ENCODE results near the gene KLF6.

DNA sequence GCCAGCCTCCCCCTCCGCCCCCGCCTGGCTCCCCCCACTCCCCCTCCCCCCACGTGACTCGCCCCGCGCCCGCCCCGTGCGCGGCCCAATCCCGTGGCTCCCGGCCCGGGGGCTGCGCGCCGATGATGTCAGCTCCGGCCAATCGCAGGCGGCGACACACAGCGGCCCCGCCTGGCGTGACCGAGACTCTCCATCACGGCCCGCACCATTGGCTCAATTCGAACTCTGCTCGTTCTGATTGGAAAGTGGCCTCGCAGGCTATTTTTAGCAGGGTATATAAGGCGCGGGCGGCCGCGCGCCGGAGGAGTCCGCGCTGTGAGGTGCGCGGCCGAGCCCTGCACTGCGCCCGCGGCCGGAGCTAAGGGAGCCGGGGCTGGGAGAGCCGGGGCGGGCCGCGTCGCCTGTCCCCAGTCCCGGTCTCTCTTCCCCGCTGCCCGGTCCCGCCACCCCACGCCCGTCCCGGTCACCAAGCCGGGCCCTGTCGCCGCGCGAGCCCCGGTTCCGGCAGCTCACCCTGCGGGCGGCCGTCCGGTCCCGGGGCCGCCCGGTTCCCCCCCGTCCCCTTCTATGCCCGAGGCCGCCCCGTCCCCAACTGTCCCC lies 342 bp upstream of the KLF6 start:
- no peak for TF ChIP-seq ZNF707 (tag by site-specific recombination; IDR thresholded peaks at IDR 0.05)
- TF ChIP-seq, protein P1, sequence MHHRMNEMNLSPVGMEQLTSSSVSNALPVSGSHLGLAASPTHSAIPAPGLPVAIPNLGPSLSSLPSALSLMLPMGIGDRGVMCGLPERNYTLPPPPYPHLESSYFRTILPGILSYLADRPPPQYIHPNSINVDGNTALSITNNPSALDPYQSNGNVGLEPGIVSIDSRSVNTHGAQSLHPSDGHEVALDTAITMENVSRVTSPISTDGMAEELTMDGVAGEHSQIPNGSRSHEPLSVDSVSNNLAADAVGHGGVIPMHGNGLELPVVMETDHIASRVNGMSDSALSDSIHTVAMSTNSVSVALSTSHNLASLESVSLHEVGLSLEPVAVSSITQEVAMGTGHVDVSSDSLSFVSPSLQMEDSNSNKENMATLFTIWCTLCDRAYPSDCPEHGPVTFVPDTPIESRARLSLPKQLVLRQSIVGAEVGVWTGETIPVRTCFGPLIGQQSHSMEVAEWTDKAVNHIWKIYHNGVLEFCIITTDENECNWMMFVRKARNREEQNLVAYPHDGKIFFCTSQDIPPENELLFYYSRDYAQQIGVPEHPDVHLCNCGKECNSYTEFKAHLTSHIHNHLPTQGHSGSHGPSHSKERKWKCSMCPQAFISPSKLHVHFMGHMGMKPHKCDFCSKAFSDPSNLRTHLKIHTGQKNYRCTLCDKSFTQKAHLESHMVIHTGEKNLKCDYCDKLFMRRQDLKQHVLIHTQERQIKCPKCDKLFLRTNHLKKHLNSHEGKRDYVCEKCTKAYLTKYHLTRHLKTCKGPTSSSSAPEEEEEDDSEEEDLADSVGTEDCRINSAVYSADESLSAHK (tag by site-specific recombination; IDR thresholded peaks at IDR 0.05), result no peak
- no peak for TF ChIP-seq KLF16 (tag by site-specific recombination; IDR thresholded peaks at IDR 0.05)
- no peak for TF ChIP-seq ZNF621 (tag by site-specific recombination; IDR thresholded peaks at IDR 0.05)
- TF ChIP-seq, protein P2, sequence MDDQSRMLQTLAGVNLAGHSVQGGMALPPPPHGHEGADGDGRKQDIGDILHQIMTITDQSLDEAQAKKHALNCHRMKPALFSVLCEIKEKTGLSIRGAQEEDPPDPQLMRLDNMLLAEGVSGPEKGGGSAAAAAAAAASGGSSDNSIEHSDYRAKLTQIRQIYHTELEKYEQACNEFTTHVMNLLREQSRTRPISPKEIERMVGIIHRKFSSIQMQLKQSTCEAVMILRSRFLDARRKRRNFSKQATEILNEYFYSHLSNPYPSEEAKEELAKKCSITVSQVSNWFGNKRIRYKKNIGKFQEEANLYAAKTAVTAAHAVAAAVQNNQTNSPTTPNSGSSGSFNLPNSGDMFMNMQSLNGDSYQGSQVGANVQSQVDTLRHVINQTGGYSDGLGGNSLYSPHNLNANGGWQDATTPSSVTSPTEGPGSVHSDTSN (CRISPR knock-in tag; IDR thresholded peaks at IDR 0.05), result no peak
- TF ChIP-seq, protein P3, sequence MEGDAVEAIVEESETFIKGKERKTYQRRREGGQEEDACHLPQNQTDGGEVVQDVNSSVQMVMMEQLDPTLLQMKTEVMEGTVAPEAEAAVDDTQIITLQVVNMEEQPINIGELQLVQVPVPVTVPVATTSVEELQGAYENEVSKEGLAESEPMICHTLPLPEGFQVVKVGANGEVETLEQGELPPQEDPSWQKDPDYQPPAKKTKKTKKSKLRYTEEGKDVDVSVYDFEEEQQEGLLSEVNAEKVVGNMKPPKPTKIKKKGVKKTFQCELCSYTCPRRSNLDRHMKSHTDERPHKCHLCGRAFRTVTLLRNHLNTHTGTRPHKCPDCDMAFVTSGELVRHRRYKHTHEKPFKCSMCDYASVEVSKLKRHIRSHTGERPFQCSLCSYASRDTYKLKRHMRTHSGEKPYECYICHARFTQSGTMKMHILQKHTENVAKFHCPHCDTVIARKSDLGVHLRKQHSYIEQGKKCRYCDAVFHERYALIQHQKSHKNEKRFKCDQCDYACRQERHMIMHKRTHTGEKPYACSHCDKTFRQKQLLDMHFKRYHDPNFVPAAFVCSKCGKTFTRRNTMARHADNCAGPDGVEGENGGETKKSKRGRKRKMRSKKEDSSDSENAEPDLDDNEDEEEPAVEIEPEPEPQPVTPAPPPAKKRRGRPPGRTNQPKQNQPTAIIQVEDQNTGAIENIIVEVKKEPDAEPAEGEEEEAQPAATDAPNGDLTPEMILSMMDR (tag by site-specific recombination; IDR thresholded peaks at IDR 0.05), result no peak
- TF ChIP-seq, protein P4, sequence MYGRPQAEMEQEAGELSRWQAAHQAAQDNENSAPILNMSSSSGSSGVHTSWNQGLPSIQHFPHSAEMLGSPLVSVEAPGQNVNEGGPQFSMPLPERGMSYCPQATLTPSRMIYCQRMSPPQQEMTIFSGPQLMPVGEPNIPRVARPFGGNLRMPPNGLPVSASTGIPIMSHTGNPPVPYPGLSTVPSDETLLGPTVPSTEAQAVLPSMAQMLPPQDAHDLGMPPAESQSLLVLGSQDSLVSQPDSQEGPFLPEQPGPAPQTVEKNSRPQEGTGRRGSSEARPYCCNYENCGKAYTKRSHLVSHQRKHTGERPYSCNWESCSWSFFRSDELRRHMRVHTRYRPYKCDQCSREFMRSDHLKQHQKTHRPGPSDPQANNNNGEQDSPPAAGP (tag by site-specific recombination; IDR thresholded peaks at IDR 0.05), result no peak; the same call in 1 of the 2 replicates
- TF ChIP-seq KLF8 (tag by site-specific recombination; IDR thresholded peaks at IDR 0.05), result no peak
- no peak for TF ChIP-seq ZFHX2 (tag by site-specific recombination; conservative IDR thresholded peaks at IDR 0.05)
